BJ (cell line): ENCODE measurements around the gene AADACL3. TPM values are rescaled to one million over a fixed set of nuclear protein-coding genes. Genes with fewer than 3 reads are reported as not detected.
"Not testable (repeated sequence)": the region's sequence is repeated elsewhere in the genome, so short reads cannot be mapped to it uniquely, and the experiment has no call there.

Experiments
- CTCF ChIA-PET: fragments of 350-600 bp; formaldehyde crosslinking; extraction: SDS; loops from one replicate; lab custom pipeline; 2021; ENCODE audit warnings: antibody characterized with exemption, inconsistent platforms; lab: Yijun Ruan, JAX
- POLR2A ChIA-PET: fragments of 300-600 bp; sonication (Branson Sonifier 250); formaldehyde crosslinking; extraction: SDS; loops from one replicate; lab custom pipeline; 2021; ENCODE audit warnings: antibody characterized with exemption; lab: Charles Lee
- DNase-seq: peaks from one replicate; pipeline ENCODE4 v3.0.0-alpha.2; 2011; ENCODE audit warnings: low read depth
- H3K27me3 ChIP-seq: 2 replicates; pipeline ENCODE4 v1.6.0; 2011; ENCODE audit warnings: low read length; ENCODE audit not compliant: control insufficient read depth, insufficient read depth
- H3K36me3 ChIP-seq: 2 replicates; pipeline ENCODE4 v1.5.1; 2011; ENCODE audit warnings: low read length; ENCODE audit not compliant: control insufficient read depth, insufficient read depth
- H3K4me3 ChIP-seq: 2 replicates; pipeline ENCODE4 v1.5.1; 2011; ENCODE audit warnings: low read depth, mild to moderate bottlenecking, control low read depth, low read length
- CTCF ChIP-seq: IDR thresholded peaks from 2 replicates; pipeline ENCODE4 v1.5.1; 2011; ENCODE audit warnings: low read depth, mild to moderate bottlenecking, control low read depth, inconsistent platforms, low read length, moderate library complexity; ENCODE audit not compliant: insufficient read depth
- polyA minus RNA-seq: library from RNA; depleted of rRNA, polyadenylated mRNA; stranded (reverse); fragments of >200 nt; gene quantifications from 2 replicates; pipeline ENCODE4 v1.2.3, GENCODE V29; 2011; rRNA and poly(A)+ RNA removed
- polyA plus RNA-seq: library from polyadenylated mRNA; depleted of rRNA; stranded (reverse); fragments of >200 nt; gene quantifications from 2 replicates; pipeline ENCODE4 v1.2.3, GENCODE V29; 2011; rRNA removed

The AADACL3 gene
- not detected in 2 replicates for polyA plus RNA-seq
- polyA minus RNA-seq = not detected in 2 replicates

- no peaks in the 10 kb centered on the region for H3K27me3 ChIP-seq
- no peak for TF ChIP-seq CTCF
- POLR2A ChIA-PET = no interaction called here
- DNase-seq = no peak
- no peak within 1 kb of the TSS for H3K4me3 ChIP-seq
- CTCF ChIA-PET = interaction anchor here (1.2 kb wide), 1 partner anchor 23 kb away, joined by 3 read pairs; no protein-coding TSS in a partner anchor
- no peaks in the 10 kb centered on the region for H3K36me3 ChIP-seq
Measured at GRCh38 chr1:12715896-12716437, at the start of gene AADACL3. TSS of gene AADACL3 (plus strand) at chr1:12716110. CDS start at chr1:12716177, 67 bp downstream.

GRCh38 chr1:12666141-12666735, 49.7 kb upstream of the AADACL3 start:
- no peak for DNase-seq
- H3K36me3 ChIP-seq = no peaks in the 10 kb centered on the region
- no peaks in the 10 kb centered on the region for H3K27me3 ChIP-seq
- ChIA-PET CTCF (interaction anchor here (0.5 to 1.5 kb wide), 4 partner anchors 17 to 355 kb away, joined by 3 read pairs; no protein-coding TSS in a partner anchor), POLR2A (no interaction called here)
- no peak overlapping the region for H3K4me3 ChIP-seq
- TF ChIP-seq CTCF = no peak

GRCh38 chr1:12669529-12670068, 46.3 kb upstream of the AADACL3 start:
- POLR2A ChIA-PET = no interaction called here
- DNase-seq = no peak
- no peaks in the 10 kb centered on the region for H3K36me3 ChIP-seq
- CTCF ChIA-PET = interaction anchor here (0.7 to 4.2 kb wide), 2 partner anchors 9 to 10 kb away, joined by 3 to 25 read pairs; no protein-coding TSS in a partner anchor
- no peaks in the 10 kb centered on the region for H3K27me3 ChIP-seq
- no peak overlapping the region for H3K4me3 ChIP-seq
- TF ChIP-seq CTCF = no peak

GRCh38 chr1:12674358-12674757, 41.6 kb upstream of the AADACL3 start:
- Histone ChIP-seq H3K36me3 (no peaks in the 10 kb centered on the region), H3K4me3 (no peak overlapping the region), H3K27me3 (no peaks in the 10 kb centered on the region)
- ChIA-PET POLR2A (no interaction called here), CTCF (interaction anchor here (0.9 kb wide), 1 partner anchor 15 kb away, joined by 3 read pairs; no protein-coding TSS in a partner anchor)
- TF ChIP-seq CTCF = no peak
- no peak for DNase-seq

GRCh38 chr1:12676122-12676521, 39.8 kb upstream of the AADACL3 start:
- POLR2A ChIA-PET = not testable (repeated sequence)

More at GRCh38 chr1:12676122-12676521, 39.8 kb upstream of the AADACL3 start:
- H3K27me3 ChIP-seq, DNase-seq, H3K36me3 ChIP-seq, CTCF ChIA-PET, H3K4me3 ChIP-seq: not testable (repeated sequence)
